Measurements from ENCODE around the gene CD40.

DNA sequence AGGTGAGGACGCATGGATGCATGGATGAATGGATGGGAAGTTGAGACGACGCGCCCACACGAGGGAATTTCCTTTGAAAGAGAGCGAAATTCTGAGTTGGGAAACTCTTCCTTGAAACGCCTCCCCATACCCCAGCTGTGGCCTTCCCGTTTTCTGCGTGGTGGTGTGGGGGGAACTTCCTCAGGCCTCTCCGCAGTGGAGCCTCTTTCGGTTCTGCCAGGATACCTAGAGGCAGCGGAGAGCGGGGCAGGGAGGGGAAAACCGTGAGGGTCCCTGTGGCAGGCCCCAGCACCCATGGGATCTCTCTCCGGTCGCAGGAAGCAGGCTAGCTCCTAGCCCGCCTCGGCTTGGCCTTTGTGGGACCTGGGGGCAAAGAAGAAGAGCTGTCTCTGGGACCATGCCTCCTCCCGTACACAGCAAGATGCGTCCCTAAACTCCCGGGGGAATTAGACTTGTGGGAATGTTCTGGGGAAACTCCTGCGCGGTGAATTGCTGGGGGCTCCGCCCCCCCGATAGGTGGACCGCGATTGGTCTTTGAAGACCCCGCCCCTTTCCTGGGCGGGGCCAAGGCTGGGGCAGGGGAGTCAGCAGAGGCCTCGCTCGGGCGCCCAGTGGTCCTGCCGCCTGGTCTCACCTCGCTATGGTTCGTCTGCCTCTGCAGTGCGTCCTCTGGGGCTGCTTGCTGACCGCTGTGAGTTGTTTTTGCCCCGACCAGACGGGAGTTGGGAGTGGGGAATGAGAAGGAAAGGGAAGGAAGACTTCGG is at the start of gene CD40:
- TF ChIP-seq, protein P1, sequence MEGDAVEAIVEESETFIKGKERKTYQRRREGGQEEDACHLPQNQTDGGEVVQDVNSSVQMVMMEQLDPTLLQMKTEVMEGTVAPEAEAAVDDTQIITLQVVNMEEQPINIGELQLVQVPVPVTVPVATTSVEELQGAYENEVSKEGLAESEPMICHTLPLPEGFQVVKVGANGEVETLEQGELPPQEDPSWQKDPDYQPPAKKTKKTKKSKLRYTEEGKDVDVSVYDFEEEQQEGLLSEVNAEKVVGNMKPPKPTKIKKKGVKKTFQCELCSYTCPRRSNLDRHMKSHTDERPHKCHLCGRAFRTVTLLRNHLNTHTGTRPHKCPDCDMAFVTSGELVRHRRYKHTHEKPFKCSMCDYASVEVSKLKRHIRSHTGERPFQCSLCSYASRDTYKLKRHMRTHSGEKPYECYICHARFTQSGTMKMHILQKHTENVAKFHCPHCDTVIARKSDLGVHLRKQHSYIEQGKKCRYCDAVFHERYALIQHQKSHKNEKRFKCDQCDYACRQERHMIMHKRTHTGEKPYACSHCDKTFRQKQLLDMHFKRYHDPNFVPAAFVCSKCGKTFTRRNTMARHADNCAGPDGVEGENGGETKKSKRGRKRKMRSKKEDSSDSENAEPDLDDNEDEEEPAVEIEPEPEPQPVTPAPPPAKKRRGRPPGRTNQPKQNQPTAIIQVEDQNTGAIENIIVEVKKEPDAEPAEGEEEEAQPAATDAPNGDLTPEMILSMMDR (conservative IDR thresholded peaks at IDR 0.05 in 1 of 2, IDR thresholded peaks at IDR 0.05 in 1 of 2; ENCODE audit: low read depth in 1 of 2, low read length in 2 of 2) = no peak
- TF ChIP-seq EZH2 (IDR thresholded peaks at IDR 0.05; ENCODE audit: low read length, missing control alignments) = no peak
